ENCODE results near the gene IL17A.

DNA sequence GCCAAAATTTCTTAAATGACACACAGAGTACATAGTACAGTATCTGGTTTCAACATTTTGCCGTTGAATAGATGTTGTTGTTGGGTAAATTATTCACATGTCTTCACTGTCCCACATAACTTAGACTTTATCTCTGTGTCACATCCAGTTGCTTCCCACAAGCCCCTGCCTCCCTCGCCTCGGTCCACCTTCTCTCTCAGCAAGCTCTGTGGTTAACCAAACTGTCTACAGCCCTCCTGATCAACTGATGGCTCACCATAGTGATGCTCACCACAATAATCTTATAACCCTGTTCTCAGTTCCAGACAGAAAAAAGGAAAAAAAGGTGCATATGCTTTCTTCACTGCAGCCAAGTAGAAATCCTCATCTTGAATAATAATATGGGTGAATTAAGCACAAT, 35.1 kb downstream of the IL17A start:
- TF ChIP-seq CTCF (IDR thresholded peaks at IDR 0.05; ENCODE audit: borderline replicate concordance, extremely low read depth, low read length, poor library complexity, severe bottlenecking) (no peak), EZH2 (IDR thresholded peaks at IDR 0.05; ENCODE audit: borderline replicate concordance, low read depth, low read length, severe bottlenecking) (no peak)
